DMS79 (cell line): ENCODE measurements around the gene MFAP4.

Experiments
- DNase-seq: peaks from one replicate; lab custom pipeline; 2025; lab: John Stamatoyannopoulos, UW

MFAP4 gene

GRCh38 chr17:19348081-19348650, 38.8 kb downstream of the MFAP4 start:
- DNase-seq, result no peak

GRCh38 chr17:19347323-19348080, 39.5 kb downstream of the MFAP4 start:
- DNase-seq, result no peak

DNA sequence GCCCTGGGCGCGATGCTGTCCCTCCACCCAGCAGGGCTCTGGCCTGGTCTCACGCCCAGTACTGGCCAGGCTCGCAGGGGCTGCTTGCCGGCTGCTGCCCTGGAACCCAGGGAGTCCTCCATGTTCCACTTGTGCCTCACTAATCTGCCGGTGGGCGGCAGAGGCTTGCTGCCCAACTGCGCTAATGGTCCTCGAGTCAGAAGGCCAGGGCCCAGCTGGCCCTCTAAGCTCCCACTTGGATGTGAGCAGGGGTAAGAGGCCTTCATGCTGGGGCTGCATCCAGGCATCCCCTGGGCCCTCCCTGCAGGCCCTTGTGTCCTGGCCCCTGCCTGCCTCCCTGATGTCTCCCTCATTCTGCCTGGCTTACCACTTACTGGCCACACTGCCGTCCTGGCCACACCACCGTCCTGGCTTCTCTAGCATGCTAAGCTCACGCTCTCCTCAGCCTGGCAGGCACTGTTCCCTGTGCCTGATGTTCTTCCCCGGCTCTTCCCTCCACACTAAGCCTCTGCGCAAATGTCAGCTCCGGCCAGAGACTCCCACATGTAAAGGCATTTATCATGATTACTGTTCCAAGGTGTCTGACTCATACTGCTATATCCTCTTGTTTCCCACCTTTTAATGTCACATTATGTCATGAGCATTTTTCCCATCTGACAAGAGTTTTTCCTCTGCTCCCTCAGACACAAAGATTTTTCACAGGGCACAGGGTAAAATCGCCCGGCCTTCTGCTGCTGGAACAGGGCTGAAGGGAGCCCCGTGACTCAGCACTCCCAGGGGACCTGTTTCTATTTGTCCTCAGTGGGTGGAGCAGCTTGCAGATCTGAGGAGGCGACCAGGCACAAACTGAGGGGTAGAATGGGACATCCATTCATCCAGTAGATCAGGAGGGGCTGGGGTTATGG, 40.4 kb downstream of the MFAP4 start:
- DNase-seq, result no peak

DNA sequence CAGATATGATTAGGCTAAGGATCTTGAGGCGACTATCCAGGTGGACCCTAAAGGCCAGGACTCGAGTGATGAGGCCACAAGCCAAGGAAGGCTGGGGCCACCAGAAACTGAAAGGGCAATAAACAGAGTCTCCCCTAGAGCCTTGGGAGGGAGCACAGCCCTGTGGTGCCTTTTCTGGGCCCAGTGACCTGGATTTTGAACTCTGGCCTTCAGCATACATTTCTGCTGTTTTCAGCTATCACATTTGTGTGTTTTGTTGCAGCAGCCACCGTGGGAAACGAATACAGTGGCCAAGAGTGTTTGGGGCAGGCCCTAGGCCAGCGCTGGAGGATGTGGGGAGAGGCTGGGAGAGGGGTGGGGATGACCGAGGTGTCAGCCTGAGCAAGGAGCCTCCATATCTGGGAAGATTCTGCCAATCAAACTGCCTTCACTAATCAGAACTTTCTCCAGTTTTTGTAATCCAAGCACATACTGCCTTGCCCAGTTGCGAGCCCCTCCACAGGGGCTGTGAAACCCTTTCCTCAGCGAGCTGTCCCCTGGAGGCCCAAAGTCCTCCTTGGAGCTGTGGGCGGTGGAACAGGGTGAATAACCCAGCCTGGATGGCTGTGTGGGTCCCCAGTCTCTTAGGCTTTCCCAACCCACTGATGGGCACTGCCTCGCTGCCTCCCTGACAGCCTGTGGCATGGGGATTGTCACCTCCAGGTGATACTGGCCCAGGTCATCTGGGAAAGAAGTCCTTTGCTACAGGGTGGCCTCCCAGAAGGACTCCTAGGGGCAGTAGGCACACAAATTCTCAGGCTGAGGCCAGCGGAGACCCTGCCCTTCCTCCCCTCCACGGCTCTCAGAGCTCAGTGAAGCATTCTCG, 41.3 kb downstream of the MFAP4 start:
- no peak for DNase-seq

DNA sequence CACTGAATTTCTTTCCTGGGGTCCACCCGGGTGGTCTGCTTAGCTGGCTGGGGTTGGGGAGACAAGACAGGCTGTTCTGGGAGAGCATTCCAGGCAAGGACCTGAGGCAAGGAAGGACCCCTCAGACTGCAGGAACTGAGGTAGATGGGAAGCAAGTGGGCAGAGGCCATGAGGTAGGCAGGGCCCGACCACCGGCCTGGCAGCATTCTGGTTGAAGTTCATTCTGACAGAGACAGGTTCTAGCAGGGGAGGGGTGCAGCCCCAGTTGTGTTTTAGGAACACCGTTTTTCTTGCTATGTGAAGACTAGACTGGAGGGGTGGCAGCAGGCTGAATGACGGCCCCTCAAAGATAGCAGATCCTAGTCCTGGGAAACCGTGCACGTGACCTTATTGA, 41.9 kb downstream of the MFAP4 start:
- no peak for DNase-seq

DNA sequence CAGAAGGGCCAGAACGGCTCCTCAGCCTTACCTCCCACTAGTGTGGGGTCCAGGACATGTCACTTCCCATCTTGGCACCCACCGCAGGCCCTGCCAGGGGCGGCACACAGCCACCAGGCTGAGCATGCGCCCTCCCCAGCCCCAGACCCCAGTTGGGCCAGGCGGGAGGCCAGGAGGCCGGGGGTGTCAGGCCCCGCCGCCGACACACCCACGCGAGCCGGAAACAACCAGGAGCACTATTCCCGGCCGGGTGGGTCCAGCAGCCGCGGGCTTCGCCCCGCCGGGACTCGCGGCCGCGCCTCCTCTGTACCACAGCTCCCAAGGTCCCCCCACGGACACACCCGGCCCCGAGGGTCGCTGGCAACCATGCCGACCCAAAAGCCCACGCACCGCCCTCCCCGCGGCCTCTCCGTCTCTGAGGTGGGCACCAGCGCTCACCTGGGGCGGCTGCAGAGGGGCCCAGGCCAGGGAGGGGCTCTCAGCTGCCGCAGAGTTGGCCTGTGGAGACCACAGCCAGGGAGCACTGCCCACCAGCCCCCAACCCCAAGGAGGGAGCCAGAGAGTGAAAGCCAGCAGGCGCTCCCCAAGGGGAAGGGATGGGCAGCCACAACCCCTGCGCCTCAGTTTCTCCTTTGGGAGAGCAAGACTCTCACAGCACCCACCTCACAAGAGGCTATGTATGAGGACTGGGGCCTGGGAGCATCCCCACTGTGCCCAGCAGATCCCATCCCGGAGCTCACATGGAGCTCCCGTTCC, 42.5 kb downstream of the MFAP4 start:
- no peak for DNase-seq

- DNase-seq, result no peak
Observed at GRCh38 chr17:19343671-19344151, 43.3 kb downstream of the MFAP4 start.

DNA sequence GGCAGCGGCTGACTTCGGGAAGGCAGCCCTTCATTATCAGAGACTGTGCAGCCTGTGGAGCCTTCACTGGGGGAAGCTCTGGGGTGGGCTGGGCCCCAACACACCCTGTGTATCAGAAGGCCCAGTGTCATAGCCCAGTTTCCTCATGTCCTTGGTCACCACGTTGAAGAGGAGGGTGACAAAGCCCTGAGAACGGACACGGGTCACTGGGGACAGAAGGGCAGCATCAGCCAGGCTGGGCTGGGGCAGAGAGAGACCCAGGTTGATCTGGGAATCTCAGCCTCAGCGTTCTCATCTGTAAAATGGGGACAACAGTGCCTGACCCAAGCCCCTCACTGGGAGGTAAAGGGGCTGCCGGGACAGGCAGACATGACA, 43.7 kb downstream of the MFAP4 start:
- no peak for DNase-seq

DNA sequence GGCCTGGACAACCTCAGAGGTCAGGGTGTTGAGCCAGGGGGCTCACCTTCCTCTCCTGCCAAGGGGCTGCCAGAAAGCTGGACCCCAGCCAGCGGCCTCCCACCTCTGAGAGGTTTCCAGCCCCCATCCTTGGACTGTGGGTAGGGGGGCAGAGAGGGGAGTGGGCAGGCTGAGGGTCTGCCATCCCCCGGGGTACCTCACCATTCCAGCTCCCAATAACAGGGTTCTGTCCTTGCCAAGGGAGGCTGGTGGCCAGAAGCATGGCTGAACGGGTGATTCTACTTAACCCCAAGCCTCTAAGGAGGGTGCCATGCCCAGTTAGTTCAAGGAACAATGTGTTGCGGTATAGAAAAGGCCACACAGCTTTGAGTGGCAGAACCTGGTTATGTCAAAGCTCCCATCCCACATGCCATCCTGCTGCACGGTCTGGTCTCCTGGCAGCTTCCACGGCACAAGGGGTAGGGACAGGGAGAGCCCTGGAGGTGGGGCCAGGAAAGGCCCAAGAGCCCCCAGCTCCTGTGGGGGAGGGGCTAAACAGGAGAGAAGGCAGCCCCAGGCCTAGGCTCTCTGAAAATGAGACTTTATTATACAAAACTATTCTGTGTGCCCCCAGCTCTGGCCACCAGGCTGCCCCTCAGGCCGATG, 44.3 kb downstream of the MFAP4 start:
- DNase-seq, result no peak

GRCh38 chr17:19341641-19342610, 45.1 kb downstream of the MFAP4 start:
- no peak for DNase-seq

- no peak for DNase-seq
Observed at GRCh38 chr17:19341211-19341631, 45.8 kb downstream of the MFAP4 start.

- no peak for DNase-seq
Observed at GRCh38 chr17:19339341-19339815, 47.6 kb downstream of the MFAP4 start.

GRCh38 chr17:19338031-19338990, 48.7 kb downstream of the MFAP4 start:
- no peak for DNase-seq

- DNase-seq, result no peak
Observed at GRCh38 chr17:19337712-19338023, 49.3 kb downstream of the MFAP4 start.

GRCh38 chr17:19336938-19337711, 49.9 kb downstream of the MFAP4 start:
- DNase-seq, result no peak

GRCh38 chr17:19335951-19336631, 50.9 kb downstream of the MFAP4 start:
- no peak for DNase-seq

- DNase-seq, result no peak
Observed at GRCh38 chr17:19334331-19334730, 52.7 kb downstream of the MFAP4 start.
